MM.1S (cell line): ENCODE measurements around the gene FSD1.
"Not testable (repeated sequence)": the region's sequence is repeated elsewhere in the genome, so short reads cannot be mapped to it uniquely, and the experiment has no call there.

ENCODE experiments used
- DNase-seq: peaks from one replicate; pipeline ENCODE4 v3.0.0-alpha.2; 2015
- H2AFZ ChIP-seq: fragments of 300-600 bp; sonication (generic); 2 replicates; pipeline ENCODE4 v1.6.0; 2016; ENCODE audit warnings: antibody characterized with exemption, low read length
- H3F3A ChIP-seq: fragments of 300-600 bp; sonication (generic); 2 replicates; pipeline ENCODE4 v1.6.1; 2016; ENCODE audit warnings: mild to moderate bottlenecking, antibody characterized with exemption, low read length, moderate library complexity, mixed read lengths; ENCODE audit not compliant: insufficient read depth
- H3K27ac ChIP-seq: fragments of 300-600 bp; sonication (generic); 2 replicates; pipeline ENCODE4 v1.5.1; 2016; ENCODE audit warnings: mild to moderate bottlenecking, low read length
- H3K27me3 ChIP-seq: fragments of 300-600 bp; sonication (generic); replicated peaks from 2 replicates; pipeline ENCODE4 v1.6.0; 2016; ENCODE audit warnings: low read length; ENCODE audit not compliant: insufficient read depth
- H3K36me3 ChIP-seq: fragments of 300-600 bp; sonication (generic); replicated peaks from 2 replicates; pipeline ENCODE4 v1.6.1; 2016; ENCODE audit warnings: mild to moderate bottlenecking, low read length, mixed read lengths; ENCODE audit not compliant: insufficient read depth
- H3K4me1 ChIP-seq: fragments of 300-600 bp; sonication (generic); 2 replicates; pipeline ENCODE4 v1.6.1; 2016; ENCODE audit warnings: low read length, mixed read lengths
- H3K4me2 ChIP-seq: fragments of 300-600 bp; sonication (generic); 2 replicates; pipeline ENCODE4 v1.6.0; 2016; ENCODE audit warnings: low read depth, low read length
- H3K4me3 ChIP-seq: fragments of 300-600 bp; sonication (generic); 2 replicates; pipeline ENCODE4 v1.5.1; 2016; ENCODE audit warnings: low read length, mixed read lengths
- H3K79me2 ChIP-seq: fragments of 300-600 bp; sonication (generic); 2 replicates; pipeline ENCODE4 v1.6.1; 2016; ENCODE audit warnings: mixed run types, low read length, mixed read lengths
- H3K9ac ChIP-seq: fragments of 300-600 bp; sonication (generic); 2 replicates; pipeline ENCODE4 v1.6.1; 2016; ENCODE audit warnings: low read length, mixed read lengths
- H3K9me2 ChIP-seq: fragments of 300-600 bp; sonication (generic); replicated peaks from 2 replicates; pipeline ENCODE4 v1.6.1; 2016; ENCODE audit warnings: mild to moderate bottlenecking, low read length, mixed read lengths; ENCODE audit not compliant: insufficient read depth
- H3K9me3 ChIP-seq: fragments of 300-600 bp; sonication (generic); replicated peaks from 2 replicates; pipeline ENCODE4 v1.6.1; 2016; ENCODE audit warnings: mild to moderate bottlenecking, low read length, mixed read lengths; ENCODE audit not compliant: insufficient read depth
- H4K20me1 ChIP-seq: fragments of 300-600 bp; sonication (generic); 2 replicates; pipeline ENCODE4 v1.6.1; 2016; ENCODE audit warnings: mild to moderate bottlenecking, low read length, moderate library complexity, mixed read lengths; ENCODE audit not compliant: insufficient read depth
- CTCF ChIP-seq: fragments of 300-600 bp; sonication (generic); IDR thresholded peaks from 2 replicates; pipeline ENCODE4 v1.5.1; 2016; ENCODE audit warnings: antibody characterized with exemption, low read length, mixed read lengths
- EZH2 ChIP-seq: fragments of 300-600 bp; sonication (generic); optimal IDR thresholded peaks from 2 replicates; pipeline ENCODE3; 2017; ENCODE audit warnings: low read depth, mild to moderate bottlenecking, antibody characterized with exemption, low read length, mixed read lengths
- EZH2phosphoT487 ChIP-seq: fragments of 300-600 bp; sonication (generic); IDR thresholded peaks from 2 replicates; pipeline ENCODE4 v1.6.1; 2018; ENCODE audit warnings: antibody characterized with exemption, low read length

Gene FSD1

DNA sequence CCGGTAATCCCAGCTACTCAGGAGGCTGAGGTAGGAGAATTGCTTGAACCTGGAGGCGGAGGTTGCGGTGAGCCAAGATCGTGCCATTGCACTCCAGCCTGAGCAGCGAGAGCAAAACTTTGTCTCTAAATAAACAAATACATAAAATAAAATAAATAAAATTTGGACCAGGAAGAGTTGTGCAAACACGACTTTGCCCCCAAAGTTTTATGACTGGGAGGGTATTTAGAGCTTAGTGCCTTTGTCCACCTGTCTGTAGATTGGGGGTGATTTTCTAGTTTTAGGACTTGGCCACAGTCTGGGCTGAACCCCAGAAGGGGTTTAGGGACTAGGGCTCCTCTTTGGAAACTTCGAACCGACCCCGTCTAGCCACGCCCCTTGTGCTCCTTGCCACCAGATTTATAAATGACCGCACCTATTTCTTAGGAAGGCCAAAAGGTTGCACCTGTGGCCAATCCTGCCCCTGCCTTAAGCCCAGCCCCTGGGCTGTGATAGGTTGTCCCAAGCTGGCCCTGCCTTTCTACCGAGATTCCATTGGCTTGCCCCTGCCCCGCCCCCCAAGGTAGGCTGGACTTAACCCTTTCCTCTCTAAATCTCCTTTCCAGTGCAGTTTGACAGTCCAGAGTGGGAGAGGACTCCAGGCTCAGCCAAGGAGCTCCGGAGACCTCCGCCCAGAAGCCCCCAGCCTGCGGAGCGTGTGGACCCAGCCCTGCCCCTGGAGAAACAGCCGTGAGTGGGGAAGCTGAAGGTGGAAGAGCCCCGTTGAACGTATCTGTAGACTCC lies 20.0 kb upstream of the FSD1 start:
- no peaks in the 10 kb centered on the region for H4K20me1 ChIP-seq
- H3K9me2 ChIP-seq = no peaks in the 10 kb centered on the region
- H3K79me2 ChIP-seq = no peaks in the 10 kb centered on the region
- DNase-seq = peak; percentile 33
- peak overlapping the region; percentile 0; the same call in 1 of the 2 replicates for H3K4me2 ChIP-seq
- no peaks in the 10 kb centered on the region for H3K36me3 ChIP-seq
- no peak overlapping the region for H3K27ac ChIP-seq
- peaks cover 92% of the 10 kb centered on the region for H3K27me3 ChIP-seq
- no peak overlapping the region for H3K4me3 ChIP-seq
- no peaks in the 10 kb centered on the region for H3K4me1 ChIP-seq
- no peak for TF ChIP-seq EZH2phosphoT487
- no peak for TF ChIP-seq CTCF
- TF ChIP-seq EZH2 = no peak
- no peak overlapping the region for H3K9ac ChIP-seq
- H3F3A ChIP-seq = no peaks in the 10 kb centered on the region
- H3K9me3 ChIP-seq = no peaks in the 10 kb centered on the region
- H2AFZ ChIP-seq = no peak overlapping the region

DNA sequence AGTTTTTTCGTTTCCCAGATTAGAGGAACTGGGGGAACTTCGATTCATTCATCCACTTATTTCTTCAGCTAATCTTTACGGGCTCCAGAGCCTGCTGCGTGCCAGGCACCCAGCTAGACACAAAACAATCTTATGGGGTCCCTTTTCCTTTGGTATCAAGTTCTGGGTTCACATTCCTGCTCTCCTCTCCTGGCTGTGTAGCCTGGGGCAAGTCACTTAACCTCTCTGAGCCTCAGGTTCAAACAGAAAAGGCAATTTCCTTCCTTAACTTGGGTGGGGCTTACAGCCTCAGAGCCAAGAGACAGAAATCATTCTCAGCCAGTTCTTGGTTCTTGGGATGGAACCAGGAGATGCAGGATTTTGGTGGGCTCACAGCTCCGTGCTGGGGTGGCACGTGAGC lies 19.4 kb upstream of the FSD1 start:
- no peaks in the 10 kb centered on the region for H3K9me2 ChIP-seq
- H2AFZ ChIP-seq = no peak overlapping the region
- H3K36me3 ChIP-seq = no peaks in the 10 kb centered on the region
- no peaks in the 10 kb centered on the region for H3K4me1 ChIP-seq
- H3K27me3 ChIP-seq = peaks cover 86% of the 10 kb centered on the region
- no peak for DNase-seq
- no peak overlapping the region for H3K27ac ChIP-seq
- no peaks in the 10 kb centered on the region for H4K20me1 ChIP-seq
- H3K4me3 ChIP-seq = no peak overlapping the region
- H3K4me2 ChIP-seq = no peak overlapping the region; the same call in 1 of the 2 replicates
- no peak overlapping the region for H3K9ac ChIP-seq
- H3F3A ChIP-seq = no peaks in the 10 kb centered on the region
- H3K9me3 ChIP-seq = no peaks in the 10 kb centered on the region
- H3K79me2 ChIP-seq = no peaks in the 10 kb centered on the region
- TF ChIP-seq CTCF (no peak), EZH2phosphoT487 (no peak), EZH2 (no peak)

GRCh38 chr19:4286141-4286540 lies 18.3 kb upstream of the FSD1 start:
- H3K79me2 ChIP-seq, H3K9me3 ChIP-seq, H3F3A ChIP-seq, DNase-seq, H2AFZ ChIP-seq, H3K4me2 ChIP-seq, H4K20me1 ChIP-seq, H3K4me1 ChIP-seq, H3K36me3 ChIP-seq, H3K27ac ChIP-seq, H3K9me2 ChIP-seq, H3K9ac ChIP-seq, H3K4me3 ChIP-seq: not testable (repeated sequence)
- peaks cover 86% of the 10 kb centered on the region for H3K27me3 ChIP-seq

- Histone ChIP-seq H3K27ac (no peak overlapping the region), H3K79me2 (no peaks in the 10 kb centered on the region), H3K9ac (no peak overlapping the region), H3F3A (no peaks in the 10 kb centered on the region), H4K20me1 (no peaks in the 10 kb centered on the region), H3K9me3 (no peaks in the 10 kb centered on the region), H3K27me3 (peaks cover 85% of the 10 kb centered on the region), H3K4me3 (no peak overlapping the region), H3K4me2 (no peak overlapping the region), H3K4me1 (no peaks in the 10 kb centered on the region), H2AFZ (no peak overlapping the region), H3K9me2 (no peaks in the 10 kb centered on the region), H3K36me3 (no peaks in the 10 kb centered on the region)
- TF ChIP-seq CTCF (no peak), EZH2 (no peak), EZH2phosphoT487 (no peak)
- DNase-seq = no peak
These were observed 16.2 kb upstream of the FSD1 start for GRCh38 chr19:4288091-4288777.
